ENCODE measurements around the gene SEMA4A. TPM values are rescaled to one million over a fixed set of nuclear protein-coding genes. Genes with fewer than 3 reads are reported as not detected.

The SEMA4A gene
- total and polyA plus RNA-seq, 9 of the 15 experiments (the other 6 are each of a cell fraction or from before 2014, with no cell fraction given) = 0.04 to 1.7 (median 0.45) TPM

- ChIA-PET CTCF (ENCODE audit: low intra/inter-chr PET ratio) (interaction anchor here (1.9 kb wide), 1 partner anchor 26 kb away, joined by 4 read pairs; no protein-coding TSS in a partner anchor), POLR2A (interaction anchor here (1.2 to 3.8 kb wide), 5 partner anchors 10 to 23 kb away, joined by 4 to 25 read pairs (median 8); no protein-coding TSS in a partner anchor)
- peaks cover 98% of the 10 kb centered on the region for H3K79me2 ChIP-seq (ENCODE audit: control insufficient read depth, insufficient read depth, low read length)
- no TSS peak for BruUV-seq (replicated peaks)
- no peak overlapping the region; the same call in 1 of the 2 replicates for H2AFZ ChIP-seq (ENCODE audit: low read depth, low read length)
- DNase-seq (ENCODE audit: extremely low read depth in 1 of 4, low spot score in 3 of 4) (no peak), ATAC-seq (no peak), FAIRE-seq (no peak)
- in situ Hi-C loops (cut with MboI) (no loop called here), intact Hi-C loops (cut with micrococcal nuclease) (loop anchor here (10.0 kb wide), 1 partner anchor 187 kb away; the partner anchor contains the start of gene KHDC4)
- peak overlapping the region; percentile 99 for H3K27ac ChIP-seq (ENCODE audit: extremely low read depth, low read depth, low read length)
- H3K27me3 ChIP-seq (ENCODE audit: control insufficient read depth in 2 of 2, insufficient read depth in 2 of 2, low read length in 2 of 2) = no peaks in the 10 kb centered on the region
- peak overlapping the region; percentile 85 for H3K4me2 ChIP-seq (ENCODE audit: insufficient read depth, low read length)
- no peak overlapping the region; the same call in 1 of the 2 replicates for H3K4me3 ChIP-seq
- H4K20me1 ChIP-seq (replicated peaks; ENCODE audit: control insufficient read depth, insufficient read depth, low read length) = peaks cover 34% of the 10 kb centered on the region
- H3K9me1 ChIP-seq (ENCODE audit: control insufficient read depth, insufficient read depth, low read length) = peaks cover 6% of the 10 kb centered on the region
- peak overlapping the region; percentile 75 to 89; a peak in 3 of 4 replicates for H3K9ac ChIP-seq (ENCODE audit: insufficient read depth in 1 of 2, low read depth in 2 of 2, low read length in 2 of 2)
- no peak for TF ChIP-seq BRF1 (IDR thresholded peaks at IDR 0.05; ENCODE audit: borderline replicate concordance, extremely low read depth, insufficient read length)
- no peak for TF ChIP-seq NR0B1 (IDR thresholded peaks at IDR 0.05; ENCODE audit: partially characterized antibody)
- peak; percentile 68; the same call in 1 of the 2 replicates for TF ChIP-seq BCOR (IDR thresholded peaks at IDR 0.05)
- TF ChIP-seq CBFA2T3 (IDR thresholded peaks at IDR 0.05) = no peak
- TF ChIP-seq, protein P1, sequence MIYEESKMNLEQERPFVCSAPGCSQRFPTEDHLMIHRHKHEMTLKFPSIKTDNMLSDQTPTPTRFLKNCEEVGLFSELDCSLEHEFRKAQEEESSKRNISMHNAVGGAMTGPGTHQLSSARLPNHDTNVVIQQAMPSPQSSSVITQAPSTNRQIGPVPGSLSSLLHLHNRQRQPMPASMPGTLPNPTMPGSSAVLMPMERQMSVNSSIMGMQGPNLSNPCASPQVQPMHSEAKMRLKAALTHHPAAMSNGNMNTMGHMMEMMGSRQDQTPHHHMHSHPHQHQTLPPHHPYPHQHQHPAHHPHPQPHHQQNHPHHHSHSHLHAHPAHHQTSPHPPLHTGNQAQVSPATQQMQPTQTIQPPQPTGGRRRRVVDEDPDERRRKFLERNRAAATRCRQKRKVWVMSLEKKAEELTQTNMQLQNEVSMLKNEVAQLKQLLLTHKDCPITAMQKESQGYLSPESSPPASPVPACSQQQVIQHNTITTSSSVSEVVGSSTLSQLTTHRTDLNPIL (CRISPR knock-in tag; IDR thresholded peaks at IDR 0.05) = no peak
- TF ChIP-seq DMBX1 (CRISPR knock-in tag; IDR thresholded peaks at IDR 0.05; ENCODE audit: borderline replicate concordance) = no peak
- TF ChIP-seq KDM1A (IDR thresholded peaks at IDR 0.05) = 0 out of 4 replicates have a peak, but pooled peaks of 1 of the 2 experiments have one; percentile 21
- TF ChIP-seq ZFP36 (IDR thresholded peaks at IDR 0.05; ENCODE audit: low read depth, low read length, partially characterized antibody) = peak; percentile 76
- TF ChIP-seq GABPA (tag; conservative IDR thresholded peaks at IDR 0.05; ENCODE audit: low read depth) = 0 out of 2 replicates have a peak, but pooled peaks have one; percentile 8
- TF ChIP-seq RBM25 (IDR thresholded peaks at IDR 0.05; ENCODE audit: low read depth, low read length, severe bottlenecking) = peak; percentile 40
- no peak for TF ChIP-seq RBM15 (IDR thresholded peaks at IDR 0.05; ENCODE audit: insufficient read depth, low read length)
- no peak for TF ChIP-seq ZBTB9 (CRISPR knock-in tag; IDR thresholded peaks at IDR 0.05)
- TF ChIP-seq ZNF311 (CRISPR knock-in tag; IDR thresholded peaks at IDR 0.05) = no peak
- TF ChIP-seq ZNF12 (CRISPR knock-in tag; IDR thresholded peaks at IDR 0.05) = no peak
- 59% methylated on average over 4 of the region's 4 CpGs for WGBS (ENCODE audit: insufficient coverage, low coverage, missing lambda C conversion rate)
- peaks cover 34% of the 10 kb centered on the region; the same call in 2 of the 3 replicates for H3K36me3 ChIP-seq (ENCODE audit: control insufficient read depth, insufficient read depth, low read length)
- no peaks in the 10 kb centered on the region for H3K9me3 ChIP-seq (replicated peaks; ENCODE audit: control insufficient read depth, insufficient read depth, low read depth, low read length)
- H3K4me1 ChIP-seq (replicated peaks in 1 of 2; ENCODE audit: control insufficient read depth in 2 of 2, insufficient read depth in 2 of 2, low read length in 2 of 2) = peaks cover 80 to 90% of the 10 kb centered on the region in 2 experiments
These were observed 31.3 kb upstream of the SEMA4A start for GRCh38 chr1:156122086-156122485.
